Transverse colon (tissue), 4 donors: ENCODE measurements around the gene FGGY.

ENCODE experiments used
- EP300 ChIP-seq: sonication (generic); formaldehyde crosslinking; IDR thresholded peaks from one replicate; pipeline ENCODE4 v1.6.1; 2017; ENCODE audit warnings: antibody characterized with exemption, low read depth
- POLR2A ChIP-seq: fragments of 450-650 bp; IDR thresholded peaks from one replicate; pipeline ENCODE4 v1.6.1; 2016; ENCODE audit warnings: antibody characterized with exemption, mild to moderate bottlenecking, moderate library complexity
- POLR2AphosphoS5 ChIP-seq, 3 donors: sonication (generic); formaldehyde crosslinking; IDR thresholded peaks; one replicate each; pipeline ENCODE4 v1.6.1; 2016; ENCODE audit warnings: antibody characterized with exemption in 3 of 3
- TF ChIP-seq, protein P1 (sequence below), 5 experiments: fragments of 200-600 bp in 3 of 5; fragments of 450-650 bp in 2 of 5; sonication (generic) in 3 of 5; IDR thresholded peaks; 1 replicate in 2 of 5; 2 replicates in 3 of 5; pipeline ENCODE4 v1.5.1; 2016 to 2017; ENCODE audit warnings: antibody characterized with exemption in 5 of 5, inconsistent platforms in 3 of 5, mild to moderate bottlenecking in 2 of 5, moderate library complexity in 1 of 5

DNA sequence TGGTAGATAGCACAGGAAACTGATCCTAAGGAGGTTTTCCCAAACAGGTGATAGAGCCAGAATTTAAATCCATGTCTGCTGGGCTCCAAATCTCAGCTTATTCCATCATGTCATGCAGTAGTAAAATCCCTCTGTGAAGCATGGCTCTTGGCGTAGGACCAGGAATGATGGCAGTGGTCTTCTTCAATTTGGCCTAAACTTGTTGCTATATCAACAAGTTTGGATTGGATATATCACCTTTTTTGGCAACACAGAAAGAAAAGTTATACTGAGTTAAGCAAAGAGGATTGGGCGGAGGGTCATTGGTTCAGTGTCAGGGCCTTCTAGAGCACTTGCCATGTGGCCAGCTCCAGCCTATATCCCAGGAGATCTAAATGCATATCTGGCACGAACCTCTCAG lies 52.2 kb downstream of the FGGY start:
- TF ChIP-seq EP300: no peak
- no peak for TF ChIP-seq POLR2A
- TF ChIP-seq, protein P1, sequence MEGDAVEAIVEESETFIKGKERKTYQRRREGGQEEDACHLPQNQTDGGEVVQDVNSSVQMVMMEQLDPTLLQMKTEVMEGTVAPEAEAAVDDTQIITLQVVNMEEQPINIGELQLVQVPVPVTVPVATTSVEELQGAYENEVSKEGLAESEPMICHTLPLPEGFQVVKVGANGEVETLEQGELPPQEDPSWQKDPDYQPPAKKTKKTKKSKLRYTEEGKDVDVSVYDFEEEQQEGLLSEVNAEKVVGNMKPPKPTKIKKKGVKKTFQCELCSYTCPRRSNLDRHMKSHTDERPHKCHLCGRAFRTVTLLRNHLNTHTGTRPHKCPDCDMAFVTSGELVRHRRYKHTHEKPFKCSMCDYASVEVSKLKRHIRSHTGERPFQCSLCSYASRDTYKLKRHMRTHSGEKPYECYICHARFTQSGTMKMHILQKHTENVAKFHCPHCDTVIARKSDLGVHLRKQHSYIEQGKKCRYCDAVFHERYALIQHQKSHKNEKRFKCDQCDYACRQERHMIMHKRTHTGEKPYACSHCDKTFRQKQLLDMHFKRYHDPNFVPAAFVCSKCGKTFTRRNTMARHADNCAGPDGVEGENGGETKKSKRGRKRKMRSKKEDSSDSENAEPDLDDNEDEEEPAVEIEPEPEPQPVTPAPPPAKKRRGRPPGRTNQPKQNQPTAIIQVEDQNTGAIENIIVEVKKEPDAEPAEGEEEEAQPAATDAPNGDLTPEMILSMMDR (IDR thresholded peaks at IDR 0.05): no peak
- no peak for TF ChIP-seq POLR2AphosphoS5 (IDR thresholded peaks at IDR 0.05)
